ENCODE measurements around the gene PRKG1. TPM values are rescaled to one million over a fixed set of nuclear protein-coding genes. Genes with fewer than 3 reads are reported as not detected.

The PRKG1 gene
- total RNA-seq, 1 experiment from 2014 or later, result not detected

GRCh38 chr10:51063659-51064535 lies 10.4 kb upstream of the PRKG1 start:
- no peak for DNase-seq (ENCODE audit: low read depth in 1 of 2, low spot score in 2 of 2)
- Histone ChIP-seq H3K36me3 (no peaks in the 10 kb centered on the region), H3K27me3 (replicated peaks) (no peaks in the 10 kb centered on the region), H3K9me3 (replicated peaks) (no peaks in the 10 kb centered on the region), H3K27ac (no peak overlapping the region), H3K4me3 (no peak overlapping the region), H3K4me1 (replicated peaks) (no peaks in the 10 kb centered on the region)

- Histone ChIP-seq H3K9me3 (replicated peaks) (no peaks in the 10 kb centered on the region), H3K36me3 (no peaks in the 10 kb centered on the region), H3K4me3 (no peak overlapping the region), H3K27ac (no peak overlapping the region), H3K4me1 (replicated peaks) (no peaks in the 10 kb centered on the region), H3K27me3 (replicated peaks) (no peaks in the 10 kb centered on the region)
- DNase-seq (ENCODE audit: low read depth in 1 of 2, low spot score in 2 of 2), result no peak
These were observed 8.1 kb upstream of the PRKG1 start for GRCh38 chr10:51066231-51066630.

GRCh38 chr10:51072210-51072609 lies 2.1 kb upstream of the PRKG1 start:
- Histone ChIP-seq H3K27ac (no peak overlapping the region), H3K27me3 (replicated peaks) (peaks cover 46% of the 10 kb centered on the region), H3K9me3 (replicated peaks) (no peaks in the 10 kb centered on the region), H3K4me3 (no peak overlapping the region), H3K36me3 (no peaks in the 10 kb centered on the region), H3K4me1 (replicated peaks) (peaks cover 12% of the 10 kb centered on the region)
- no peak for DNase-seq (ENCODE audit: low read depth in 1 of 2, low spot score in 2 of 2)

GRCh38 chr10:51072921-51073434 lies 1.3 kb upstream of the PRKG1 start:
- Histone ChIP-seq H3K27me3 (replicated peaks) (peaks cover 48% of the 10 kb centered on the region), H3K4me1 (replicated peaks) (peaks cover 12% of the 10 kb centered on the region), H3K36me3 (no peaks in the 10 kb centered on the region), H3K9me3 (replicated peaks) (no peaks in the 10 kb centered on the region), H3K27ac (no peak overlapping the region), H3K4me3 (no peak overlapping the region)
- no peak for DNase-seq (ENCODE audit: low read depth in 1 of 2, low spot score in 2 of 2)

GRCh38 chr10:51073453-51074237 lies 642 bp upstream of the PRKG1 start:
- no peak for DNase-seq (ENCODE audit: low read depth in 1 of 2, low spot score in 2 of 2)
- Histone ChIP-seq H3K9me3 (replicated peaks) (no peaks in the 10 kb centered on the region), H3K4me1 (replicated peaks) (peaks cover 12% of the 10 kb centered on the region), H3K4me3 (peak overlapping the region; percentile 25; the same call in 1 of the 2 replicates), H3K27me3 (replicated peaks) (peaks cover 48% of the 10 kb centered on the region), H3K36me3 (no peaks in the 10 kb centered on the region), H3K27ac (no peak overlapping the region)

GRCh38 chr10:51075043-51075872 lies 971 bp downstream of the PRKG1 start:
- Histone ChIP-seq H3K9me3 (replicated peaks) (no peaks in the 10 kb centered on the region), H3K27me3 (replicated peaks) (peaks cover 48% of the 10 kb centered on the region), H3K4me1 (replicated peaks) (peaks cover 12% of the 10 kb centered on the region), H3K36me3 (no peaks in the 10 kb centered on the region), H3K27ac (no peak overlapping the region), H3K4me3 (no peak overlapping the region; the same call in 1 of the 2 replicates)
- DNase-seq (ENCODE audit: low read depth in 1 of 2, low spot score in 2 of 2), result no peak

GRCh38 chr10:51075873-51076229 lies 1.6 kb downstream of the PRKG1 start:
- no peaks in the 10 kb centered on the region for H3K9me3 ChIP-seq (replicated peaks)
- H3K27ac ChIP-seq, result no peak overlapping the region
- peaks cover 48% of the 10 kb centered on the region for H3K27me3 ChIP-seq (replicated peaks)
- no peak for DNase-seq (ENCODE audit: low read depth in 1 of 2, low spot score in 2 of 2)
- H3K4me3 ChIP-seq, result no peak overlapping the region
- H3K36me3 ChIP-seq, result no peaks in the 10 kb centered on the region
- H3K4me1 ChIP-seq (replicated peaks), result peaks cover 12% of the 10 kb centered on the region

GRCh38 chr10:51076299-51076841 lies 2.1 kb downstream of the PRKG1 start:
- Histone ChIP-seq H3K27ac (no peak overlapping the region), H3K4me3 (no peak overlapping the region)
- no peak for DNase-seq (ENCODE audit: low read depth in 1 of 2, low spot score in 2 of 2)

GRCh38 chr10:51077074-51077473 lies 2.8 kb downstream of the PRKG1 start:
- Histone ChIP-seq H3K27ac (no peak overlapping the region), H3K4me1 (replicated peaks) (peaks cover 12% of the 10 kb centered on the region), H3K36me3 (no peaks in the 10 kb centered on the region), H3K9me3 (replicated peaks) (no peaks in the 10 kb centered on the region), H3K4me3 (no peak overlapping the region), H3K27me3 (replicated peaks) (peaks cover 43% of the 10 kb centered on the region)
- no peak for DNase-seq (ENCODE audit: low read depth in 1 of 2, low spot score in 2 of 2)

More at GRCh38 chr10:51076299-51076841, 2.1 kb downstream of the PRKG1 start:
- Histone ChIP-seq H3K4me1 (replicated peaks) (peaks cover 12% of the 10 kb centered on the region), H3K27me3 (replicated peaks) (peaks cover 47% of the 10 kb centered on the region), H3K9me3 (replicated peaks) (no peaks in the 10 kb centered on the region), H3K36me3 (no peaks in the 10 kb centered on the region)

- DNase-seq (ENCODE audit: low read depth in 1 of 2, low spot score in 2 of 2), result no peak
- H3K9me3 ChIP-seq (replicated peaks), result no peaks in the 10 kb centered on the region
- peaks cover 41% of the 10 kb centered on the region for H3K27me3 ChIP-seq (replicated peaks)
- no peak overlapping the region for H3K4me3 ChIP-seq
- H3K27ac ChIP-seq, result no peak overlapping the region
- H3K4me1 ChIP-seq (replicated peaks), result peaks cover 12% of the 10 kb centered on the region
- H3K36me3 ChIP-seq, result no peaks in the 10 kb centered on the region
These were observed 3.2 kb downstream of the PRKG1 start for GRCh38 chr10:51077507-51077906.

- Histone ChIP-seq H3K27me3 (replicated peaks) (peaks cover 25% of the 10 kb centered on the region), H3K4me1 (replicated peaks) (peaks cover 5% of the 10 kb centered on the region), H3K9me3 (replicated peaks) (no peaks in the 10 kb centered on the region), H3K27ac (no peak overlapping the region), H3K36me3 (no peaks in the 10 kb centered on the region), H3K4me3 (no peak overlapping the region)
- no peak for DNase-seq (ENCODE audit: low read depth in 1 of 2, low spot score in 2 of 2)
These were observed 5.0 kb downstream of the PRKG1 start for GRCh38 chr10:51079331-51079730.

GRCh38 chr10:51079766-51080165 lies 5.5 kb downstream of the PRKG1 start:
- Histone ChIP-seq H3K4me3 (no peak overlapping the region), H3K27me3 (replicated peaks) (peaks cover 21% of the 10 kb centered on the region), H3K4me1 (replicated peaks) (peaks cover 1% of the 10 kb centered on the region), H3K27ac (no peak overlapping the region), H3K9me3 (replicated peaks) (no peaks in the 10 kb centered on the region), H3K36me3 (no peaks in the 10 kb centered on the region)
- DNase-seq (ENCODE audit: low read depth in 1 of 2, low spot score in 2 of 2), result no peak

- Histone ChIP-seq H3K27me3 (replicated peaks) (peaks cover 14% of the 10 kb centered on the region), H3K4me1 (replicated peaks) (no peaks in the 10 kb centered on the region), H3K9me3 (replicated peaks) (no peaks in the 10 kb centered on the region), H3K4me3 (no peak overlapping the region), H3K27ac (no peak overlapping the region), H3K36me3 (no peaks in the 10 kb centered on the region)
- DNase-seq (ENCODE audit: low read depth in 1 of 2, low spot score in 2 of 2), result no peak
These were observed 6.2 kb downstream of the PRKG1 start for GRCh38 chr10:51080311-51081006.
